PC-3 (cell line): ENCODE results near the gene RTP5.

ENCODE experiments used
- CTCF ChIP-seq: fragments of 300-600 bp; sonication (generic); conservative IDR thresholded peaks from 2 replicates; pipeline ENCODE4 v1.5.1; 2017; ENCODE audit warnings: antibody characterized with exemption, low read depth, mild to moderate bottlenecking, low read length
- EZH2 ChIP-seq: fragments of 300-600 bp; sonication (generic); IDR thresholded peaks from one replicate; pipeline ENCODE4 v1.6.1; 2017; ENCODE audit warnings: antibody characterized with exemption, mild to moderate bottlenecking, low read length; ENCODE audit not compliant: unreplicated experiment

- TF ChIP-seq EZH2: no peak
- 0 out of 2 replicates have a peak, but pooled peaks have one; percentile 18 for TF ChIP-seq CTCF
These were observed 12.6 kb downstream of the RTP5 start for GRCh38 chr2:241882091-241882625.
